Colonic mucosa (tissue), 4 donors: ENCODE measurements around the gene CACNA2D4. TPM values are rescaled to one million over a fixed set of nuclear protein-coding genes. Genes with fewer than 3 reads are reported as not detected.
A peak's percentile ranks its signal among the peaks of the same experiment; 100 is the strongest.

Source experiments
- DNase-seq: peaks from one replicate; pipeline ENCODE4 v3.0.0-alpha.2; 2020
- H3K27ac ChIP-seq: fragments of 200-600 bp; one replicate; pipeline ENCODE4 v1.8.0; 2021
- H3K27me3 ChIP-seq: fragments of 200-600 bp; one replicate; pipeline ENCODE4 v1.8.0; 2021
- H3K36me3 ChIP-seq: fragments of 200-600 bp; one replicate; pipeline ENCODE4 v1.8.0; 2021
- H3K4me1 ChIP-seq: fragments of 200-600 bp; one replicate; pipeline ENCODE4 v1.8.0; 2021; ENCODE audit warnings: mild to moderate bottlenecking
- H3K4me3 ChIP-seq: fragments of 200-600 bp; one replicate; pipeline ENCODE4 v1.8.0; 2021
- H3K9ac ChIP-seq, 2 donors: one replicate each; pipeline ENCODE4 v1.7.0; 2013; ENCODE audit warnings: control low read depth in 2 of 2, low read depth in 2 of 2, low read length in 2 of 2
- H3K9me3 ChIP-seq: fragments of 200-600 bp; one replicate; pipeline ENCODE4 v1.8.0; 2021
- CTCF ChIP-seq: fragments of 200-600 bp; IDR thresholded peaks from one replicate; pipeline ENCODE4 v1.8.0; 2022; ENCODE audit warnings: antibody characterized with exemption, mild to moderate bottlenecking
- intact Hi-C: fragments of 100-400 bp; cut with DNase I; formaldehyde crosslinking; loops from one replicate; pipeline ENCODE4 v1.14.1; 2022
- total RNA-seq, 2 donors: library from RNA; stranded (reverse); fragmentation: NEBNext Ultra II Directional in 1 of 2; extraction: Animal tissue kit (Norgen Biotek cat#: 25700) in 1 of 2; gene quantifications; one replicate each; pipeline ENCODE4 v1.2.1, GENCODE V29; 2021
- donor health status: healthy.
- donor health status: DM: no; HTN: no; CAD: no.
- donor health status: DM: no; HTN: no; CAD: no.

Gene CACNA2D4
- total RNA-seq, 2 donors from 2014 or later, result 3.3 to 3.7 TPM

DNA sequence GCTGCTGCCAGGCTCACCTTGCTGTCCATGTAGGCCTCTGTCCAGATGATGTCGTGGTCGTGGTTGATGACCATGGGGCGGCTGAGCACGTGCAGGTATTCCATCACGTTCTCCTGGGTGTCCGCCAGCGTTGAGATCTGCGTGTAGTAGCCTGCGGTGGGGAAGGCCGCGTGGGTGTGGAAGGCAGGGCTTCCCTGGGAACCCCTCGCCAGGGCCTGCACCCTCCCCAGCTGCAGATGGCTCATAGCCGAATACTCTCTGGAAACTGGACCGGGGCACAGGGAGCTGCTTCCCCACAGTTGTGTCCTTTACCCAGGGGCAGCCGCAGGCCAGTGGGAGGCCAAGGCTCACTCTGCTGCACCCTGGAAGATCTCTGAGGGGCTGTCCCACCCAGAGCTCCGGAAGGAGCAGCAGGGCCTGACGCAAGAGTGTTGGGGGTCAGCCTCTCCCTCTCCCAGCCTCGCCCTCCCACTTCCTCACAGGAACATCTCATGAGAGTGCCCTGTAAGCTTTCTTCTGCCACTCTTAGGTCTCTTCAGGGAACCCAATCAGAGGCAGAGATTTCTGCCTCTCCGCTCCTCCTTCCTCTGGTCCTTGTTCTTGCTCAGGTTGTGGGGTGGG, 35.5 kb downstream of the CACNA2D4 start:
- no peaks in the 10 kb centered on the region for H3K27me3 ChIP-seq
- intact Hi-C loops, result no loop called here
- TF ChIP-seq CTCF, result no peak
- no peak overlapping the region for H3K27ac ChIP-seq
- H3K4me3 ChIP-seq, result no peak overlapping the region
- no peaks in the 10 kb centered on the region for H3K36me3 ChIP-seq
- H3K9ac ChIP-seq, result no peak overlapping the region
- H3K4me1 ChIP-seq, result no peaks in the 10 kb centered on the region
- peak; percentile 12 for DNase-seq
- H3K9me3 ChIP-seq, result no peaks in the 10 kb centered on the region

DNA sequence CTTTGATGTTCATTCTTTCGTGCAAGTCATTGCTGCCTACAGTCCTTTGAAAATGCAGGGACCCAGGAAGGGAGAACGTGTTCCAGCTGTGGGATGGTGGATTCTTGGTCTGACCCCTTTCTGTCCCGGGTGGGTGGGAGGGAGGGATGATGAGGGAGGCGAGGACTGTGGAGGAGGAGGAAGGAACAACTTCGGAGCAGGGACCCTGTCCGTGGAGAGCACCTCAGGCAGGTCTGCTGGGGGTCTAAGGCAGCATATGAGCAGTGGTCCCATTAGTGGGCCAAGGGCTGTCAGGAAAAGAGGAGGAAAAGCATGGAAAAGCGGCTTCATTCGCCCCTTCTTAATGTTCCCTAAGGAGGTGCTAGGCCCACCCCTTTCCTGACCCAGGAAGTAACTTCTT, 36.0 kb downstream of the CACNA2D4 start:
- Histone ChIP-seq H3K9ac (no peak overlapping the region), H3K36me3 (no peaks in the 10 kb centered on the region), H3K27ac (no peak overlapping the region), H3K4me3 (no peak overlapping the region), H3K9me3 (no peaks in the 10 kb centered on the region), H3K4me1 (no peaks in the 10 kb centered on the region), H3K27me3 (no peaks in the 10 kb centered on the region)
- DNase-seq, result peak; percentile 11
- intact Hi-C loops, result no loop called here
- TF ChIP-seq CTCF, result no peak

DNA sequence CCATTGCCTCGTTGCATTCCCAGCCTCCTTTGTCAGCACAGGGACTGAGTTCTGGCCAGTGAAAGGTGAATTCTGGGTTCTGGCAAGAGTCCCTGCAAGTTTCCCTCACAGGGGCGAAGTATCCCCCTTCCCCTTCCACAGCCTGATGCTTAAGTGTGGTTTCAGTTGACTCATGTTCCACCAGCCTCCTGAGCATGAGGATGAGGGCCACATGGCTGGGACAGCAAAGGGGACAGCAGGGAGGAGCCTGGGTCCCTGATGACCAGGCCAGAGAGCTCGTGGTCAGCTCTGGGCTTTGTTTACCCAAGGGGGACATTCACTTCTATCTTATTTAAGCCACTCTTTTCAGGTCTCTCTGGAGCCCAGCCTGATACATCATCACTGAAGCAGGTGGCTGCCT, 36.5 kb downstream of the CACNA2D4 start:
- no peak for TF ChIP-seq CTCF
- Histone ChIP-seq H3K4me1 (no peaks in the 10 kb centered on the region), H3K27me3 (no peaks in the 10 kb centered on the region), H3K9me3 (no peaks in the 10 kb centered on the region), H3K36me3 (no peaks in the 10 kb centered on the region), H3K27ac (no peak overlapping the region), H3K4me3 (no peak overlapping the region), H3K9ac (no peak overlapping the region)
- intact Hi-C loops, result no loop called here
- no peak for DNase-seq

GRCh38 chr12:1881301-1881700, 37.2 kb downstream of the CACNA2D4 start:
- no peaks in the 10 kb centered on the region for H3K36me3 ChIP-seq
- no peaks in the 10 kb centered on the region for H3K9me3 ChIP-seq
- no peak overlapping the region for H3K4me3 ChIP-seq
- DNase-seq, result peak; percentile 11
- no peak for TF ChIP-seq CTCF
- intact Hi-C loops, result no loop called here
- H3K27me3 ChIP-seq, result no peaks in the 10 kb centered on the region
- H3K27ac ChIP-seq, result no peak overlapping the region
- H3K4me1 ChIP-seq, result no peaks in the 10 kb centered on the region
- no peak overlapping the region for H3K9ac ChIP-seq

GRCh38 chr12:1880876-1881275, 37.6 kb downstream of the CACNA2D4 start:
- H3K9ac ChIP-seq, result no peak overlapping the region
- no peak overlapping the region for H3K4me3 ChIP-seq
- H3K27ac ChIP-seq, result no peak overlapping the region
- DNase-seq, result peak; percentile 7
- H3K36me3 ChIP-seq, result no peaks in the 10 kb centered on the region
- intact Hi-C loops, result no loop called here
- no peaks in the 10 kb centered on the region for H3K27me3 ChIP-seq
- TF ChIP-seq CTCF, result no peak
- no peaks in the 10 kb centered on the region for H3K9me3 ChIP-seq
- H3K4me1 ChIP-seq, result no peaks in the 10 kb centered on the region
